Stimulated activated CD4-positive, alpha-beta T cell treated with anti-CD3 and anti-CD28 coated beads, TNF-alpha, amount 100 ng/mL, for 4 hours (primary cell): Measurements from ENCODE around the gene MTUS2.

Source experiments
- DNase-seq, 3 experiments: peaks; one replicate each; pipeline ENCODE4 v3.0.0-alpha.2; 2020; ENCODE audit warnings: low read depth in 3 of 3

Gene MTUS2

GRCh38 chr13:29106651-29107050 is 286.5 kb downstream of the MTUS2 start:
- no peak for DNase-seq

DNA sequence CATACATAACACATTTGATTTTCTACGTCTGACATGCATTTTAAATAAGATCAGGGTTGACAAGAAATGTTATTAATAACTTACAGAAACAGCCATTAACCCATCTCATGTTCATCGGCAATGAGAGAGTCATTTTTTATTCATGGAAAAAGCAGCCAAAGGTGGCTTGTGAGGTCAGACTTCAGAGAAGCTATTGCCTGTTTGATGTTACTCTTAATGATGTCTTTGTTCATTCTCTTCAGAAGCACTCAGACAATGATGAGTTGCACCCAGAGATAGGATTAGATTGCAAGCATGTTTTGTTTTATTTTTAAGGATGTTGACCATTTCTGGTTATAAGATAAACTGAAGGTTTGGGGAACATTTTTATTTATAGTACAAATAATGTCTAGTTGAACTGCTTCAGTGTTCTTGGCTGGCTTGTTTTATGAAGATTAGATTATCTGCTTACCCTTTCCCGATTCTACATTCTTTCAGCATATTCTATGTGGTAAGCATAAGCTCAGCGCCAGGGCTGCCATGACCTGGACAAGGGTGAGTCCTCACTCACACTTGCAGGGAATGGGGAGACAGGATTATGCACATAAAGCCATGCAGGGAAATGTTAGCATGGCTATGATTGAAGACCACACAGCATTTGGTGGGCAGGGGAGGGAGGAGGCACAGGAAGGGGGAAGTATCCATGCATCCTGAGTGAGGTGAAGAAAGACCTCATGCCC is 288.1 kb downstream of the MTUS2 start:
- no peak for DNase-seq

- DNase-seq, result no peak
Measured at GRCh38 chr13:29109987-29110386, 289.8 kb downstream of the MTUS2 start.

GRCh38 chr13:29111446-29111845 is 291.3 kb downstream of the MTUS2 start:
- no peak for DNase-seq

DNA sequence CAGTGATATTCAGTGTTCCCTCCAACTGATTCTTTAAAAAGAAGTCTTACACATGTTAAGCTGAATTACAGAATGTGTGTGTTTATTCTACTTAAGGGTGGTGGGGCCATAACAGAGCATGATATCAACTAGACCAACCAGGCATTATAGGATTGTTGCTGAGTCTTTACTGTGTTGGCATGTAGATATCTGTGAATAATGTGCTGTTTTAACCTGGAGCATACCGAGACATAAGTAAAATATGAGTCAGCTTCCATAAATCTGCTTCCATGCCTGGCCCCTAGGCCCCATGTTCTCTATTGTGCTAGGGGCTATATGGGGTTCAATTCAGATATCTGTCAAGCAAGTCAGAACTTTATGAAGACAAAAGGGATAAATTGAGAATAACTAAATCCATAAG is 295.7 kb downstream of the MTUS2 start:
- no peak for DNase-seq

GRCh38 chr13:29117663-29118062 is 297.5 kb downstream of the MTUS2 start:
- no peak for DNase-seq

DNA sequence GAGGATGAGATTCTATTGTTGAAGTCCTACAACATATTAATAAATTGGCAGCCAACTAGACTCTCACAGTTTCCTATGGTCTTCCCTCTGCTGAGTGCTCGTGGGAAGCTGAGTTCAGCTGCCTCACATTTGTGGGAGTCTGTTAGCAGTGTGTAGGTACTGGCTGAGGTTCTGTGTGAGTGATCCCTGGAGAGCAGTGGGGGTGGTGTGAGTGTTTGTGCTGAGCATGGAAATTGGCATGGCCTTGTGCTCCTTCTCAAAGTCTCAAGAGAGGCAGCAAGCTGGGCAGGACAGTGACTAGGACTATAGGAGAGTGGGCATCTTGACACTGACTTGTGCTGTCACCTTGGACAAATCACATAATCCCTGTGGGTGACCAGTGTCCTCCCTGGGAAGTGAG is 298.3 kb downstream of the MTUS2 start:
- DNase-seq, result no peak

- DNase-seq, result no peak
Measured at GRCh38 chr13:29125191-29125933, 305.2 kb downstream of the MTUS2 start.

GRCh38 chr13:29125934-29126424 is 305.8 kb downstream of the MTUS2 start:
- no peak for DNase-seq

DNA sequence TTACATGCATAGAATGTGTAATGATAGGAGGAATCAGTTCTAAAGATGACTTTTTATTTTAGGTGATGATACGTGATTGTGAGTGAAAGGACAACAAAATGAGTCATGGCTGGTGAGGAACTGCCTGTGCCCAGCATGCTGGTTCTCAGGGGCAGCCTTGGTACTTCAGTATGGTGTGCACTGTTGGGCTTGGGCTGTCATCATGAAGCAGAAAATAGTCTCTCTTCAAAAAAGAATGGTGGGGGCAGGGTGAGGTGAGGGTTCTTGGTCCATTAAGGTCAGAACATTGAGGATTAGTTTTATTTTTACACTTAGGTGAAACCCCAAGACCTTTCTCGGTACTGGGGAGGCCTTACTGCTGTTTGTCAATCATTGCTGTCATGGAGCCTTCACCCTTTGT is 309.5 kb downstream of the MTUS2 start:
- no peak for DNase-seq

DNA sequence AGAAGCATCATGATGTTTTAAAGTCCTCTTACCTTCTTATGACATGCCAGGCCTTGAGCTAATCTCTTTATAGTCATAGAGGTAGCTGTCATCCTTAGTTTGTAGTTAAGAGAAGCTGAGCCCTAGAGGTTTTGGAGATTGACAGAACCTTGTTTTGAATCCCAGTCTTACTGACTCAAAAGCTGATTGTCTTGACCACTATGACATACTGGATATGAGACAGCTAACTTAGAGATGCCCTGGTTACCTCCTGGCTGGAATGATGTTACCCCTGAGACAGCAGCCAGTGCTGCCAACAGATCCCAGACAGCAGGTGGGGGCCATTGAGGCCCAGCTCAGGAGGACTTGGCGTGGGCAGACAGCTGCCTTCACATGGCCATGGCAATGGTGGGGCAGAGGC is 311.0 kb downstream of the MTUS2 start:
- no peak for DNase-seq

DNA sequence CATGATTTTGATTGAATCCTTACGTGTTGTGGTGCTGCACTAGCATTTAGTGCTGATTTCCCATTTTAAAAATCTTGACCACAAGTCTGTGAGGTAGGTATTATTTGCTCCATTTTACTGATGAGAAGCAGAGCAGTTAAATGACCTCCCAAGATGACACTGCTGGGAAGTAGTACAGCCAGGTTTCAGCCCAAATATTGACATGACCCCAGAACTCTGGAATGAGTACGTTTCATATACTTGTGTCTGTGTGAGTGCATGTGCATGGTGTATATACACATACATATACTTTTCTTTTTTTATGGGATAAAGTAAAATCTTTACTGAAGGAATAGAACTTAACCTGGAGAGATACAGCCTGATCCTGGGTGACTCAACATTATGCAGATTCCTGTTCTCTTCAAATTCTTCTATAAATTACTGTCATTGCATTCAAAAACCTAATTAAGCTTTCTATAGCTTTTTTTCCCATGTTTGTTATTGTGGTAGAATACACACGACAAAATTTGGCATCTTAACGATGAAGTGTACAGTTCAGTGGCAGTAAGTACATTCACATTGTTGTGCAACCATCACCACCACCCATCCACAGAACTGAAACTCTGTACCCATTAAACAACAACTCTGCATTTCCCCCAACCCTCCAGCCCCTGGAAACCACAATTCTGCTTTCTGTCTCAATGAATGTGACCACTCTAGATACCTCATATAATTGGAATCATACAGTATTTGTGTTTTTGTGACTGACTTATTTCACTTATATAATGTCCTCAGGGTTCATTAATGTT is 311.9 kb downstream of the MTUS2 start:
- DNase-seq, result no peak

GRCh38 chr13:29136341-29136740 is 316.2 kb downstream of the MTUS2 start:
- no peak for DNase-seq

GRCh38 chr13:29137016-29137415 is 316.9 kb downstream of the MTUS2 start:
- DNase-seq, result no peak

DNA sequence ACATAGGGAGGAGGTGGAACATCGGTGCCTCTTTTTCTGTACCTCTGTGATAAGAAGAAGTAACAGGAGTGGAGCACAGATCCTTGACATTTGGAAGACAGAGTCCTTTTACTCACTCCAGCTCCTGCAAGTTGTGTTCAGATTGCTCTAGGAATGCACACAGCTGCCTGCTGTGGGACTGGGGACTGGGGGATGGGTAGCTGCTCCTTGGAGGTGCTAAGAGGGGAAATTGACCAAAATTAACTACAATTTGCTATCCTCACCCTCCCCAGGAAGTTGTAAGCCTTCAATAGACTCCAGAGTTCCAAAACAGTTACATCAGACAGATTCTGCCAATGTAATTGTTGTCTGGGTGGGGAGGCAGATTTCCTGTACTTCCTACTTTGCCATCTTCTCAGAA is 317.9 kb downstream of the MTUS2 start:
- DNase-seq, result no peak

DNA sequence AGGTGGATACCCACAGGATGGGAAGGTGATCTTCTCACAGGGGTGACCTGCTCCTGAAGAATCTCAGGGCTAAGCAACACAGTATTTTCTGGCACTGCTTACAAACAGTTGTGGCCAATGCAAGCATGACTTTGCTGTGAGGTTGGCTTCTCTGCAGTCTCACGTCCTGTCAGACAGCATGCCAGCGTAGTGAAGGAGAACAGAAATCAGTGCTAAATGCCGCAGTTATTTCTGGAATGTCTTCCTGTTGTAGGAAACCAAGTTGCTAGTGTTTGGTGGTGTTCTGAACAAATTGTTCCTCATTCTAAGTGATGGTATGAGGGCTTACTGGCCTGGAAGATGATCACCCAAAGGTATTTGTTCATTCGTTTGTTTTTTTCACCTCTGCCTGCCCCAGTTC is 320.1 kb downstream of the MTUS2 start:
- DNase-seq, result no peak

DNA sequence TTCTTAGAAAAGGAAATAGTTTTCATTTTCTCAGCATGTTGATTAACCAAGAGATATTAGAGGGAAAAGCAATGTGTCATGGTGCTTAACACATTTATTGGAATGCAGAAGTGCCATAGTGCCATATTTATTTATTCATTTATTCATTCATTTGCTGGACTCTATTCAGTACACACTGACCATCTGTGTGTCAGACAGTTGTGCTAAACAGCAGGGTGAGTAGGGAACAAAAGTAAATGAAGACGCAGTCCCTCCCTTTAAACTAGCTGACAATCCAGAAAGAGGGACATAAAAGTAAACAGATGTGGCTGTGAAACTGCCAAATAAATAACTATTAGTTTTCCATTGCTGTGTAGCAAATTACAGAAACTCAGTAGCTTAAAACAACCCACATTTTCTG is 323.7 kb downstream of the MTUS2 start:
- DNase-seq, result no peak

DNA sequence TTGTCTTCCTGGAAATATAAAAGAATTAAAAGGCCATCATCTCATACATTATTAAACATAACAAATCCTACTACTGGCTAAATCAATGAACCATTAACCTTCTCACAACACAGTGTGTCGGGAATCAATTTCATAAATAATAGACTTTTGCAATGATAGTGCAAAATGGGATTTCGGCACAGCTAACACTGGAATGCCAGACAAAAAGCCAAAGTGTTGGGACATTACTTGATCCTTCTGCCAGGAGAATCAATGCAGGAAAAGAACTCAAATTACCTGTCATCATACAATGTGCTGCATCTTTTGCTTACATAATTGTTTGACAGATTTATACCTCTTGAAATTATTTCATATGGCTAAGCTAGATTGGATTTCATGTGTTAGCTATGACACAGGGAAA is 334.3 kb downstream of the MTUS2 start:
- no peak for DNase-seq

- DNase-seq, result no peak
Measured at GRCh38 chr13:29156136-29156535, 336.0 kb downstream of the MTUS2 start.

- no peak for DNase-seq
Measured at GRCh38 chr13:29159871-29160270, 339.7 kb downstream of the MTUS2 start.

GRCh38 chr13:29160862-29161261 is 340.7 kb downstream of the MTUS2 start:
- DNase-seq, result no peak

GRCh38 chr13:29161676-29162075 is 341.5 kb downstream of the MTUS2 start:
- DNase-seq, result no peak
